HFFc6 (cell line): Measurements from ENCODE around the gene EPHX1. TPM values are rescaled to one million over a fixed set of nuclear protein-coding genes. Genes with fewer than 3 reads are reported as not detected.

Experiments
- DNase-seq: peaks from one replicate; pipeline ENCODE4 v3.0.0-alpha.2; 2018
- H3K27ac Mint-ChIP-seq: 2 replicates; pipeline ENCODE4 v1.8.0; 2020; ENCODE audit warnings: mild to moderate bottlenecking, mixed read lengths
- H3K27me3 Mint-ChIP-seq: 2 replicates; pipeline ENCODE4 v1.8.0; 2021; ENCODE audit warnings: mild to moderate bottlenecking, moderate library complexity, mixed read lengths; ENCODE audit not compliant: insufficient read depth
- H3K36me3 Mint-ChIP-seq: 2 replicates; pipeline ENCODE4 v1.8.0; 2021; ENCODE audit warnings: low read depth, mixed read lengths
- H3K4me1 Mint-ChIP-seq: 2 replicates; pipeline ENCODE4 v1.8.0; 2020; ENCODE audit warnings: low read depth, mixed read lengths
- H3K4me3 Mint-ChIP-seq: 2 replicates; pipeline ENCODE4 v1.8.0; 2020; ENCODE audit warnings: mild to moderate bottlenecking, moderate library complexity, mixed read lengths
- H3K9me3 Mint-ChIP-seq: 2 replicates; pipeline ENCODE4 v1.8.0; 2020; ENCODE audit warnings: mild to moderate bottlenecking, mixed read lengths
- CTCF ChIP-seq: fragments of 200-600 bp; sonication (generic); IDR thresholded peaks from 2 replicates; pipeline ENCODE4 v1.5.0; 2021; ENCODE audit warnings: antibody characterized with exemption, mild to moderate bottlenecking
- total RNA-seq, 6 experiments: library from RNA; stranded (reverse); fragmentation: NEBNext Ultra II Directional; extraction: Animal tissue kit (Norgen Biotek cat#: 25700); gene quantifications; 2 replicates in 1 of 6; 3 replicates in 5 of 6; pipeline ENCODE4 v1.2.3, GENCODE V29; 2021

Gene EPHX1
- total RNA-seq, 6 experiments from 2014 or later, result 30.3 to 38.7 (median 34.9) TPM

DNA sequence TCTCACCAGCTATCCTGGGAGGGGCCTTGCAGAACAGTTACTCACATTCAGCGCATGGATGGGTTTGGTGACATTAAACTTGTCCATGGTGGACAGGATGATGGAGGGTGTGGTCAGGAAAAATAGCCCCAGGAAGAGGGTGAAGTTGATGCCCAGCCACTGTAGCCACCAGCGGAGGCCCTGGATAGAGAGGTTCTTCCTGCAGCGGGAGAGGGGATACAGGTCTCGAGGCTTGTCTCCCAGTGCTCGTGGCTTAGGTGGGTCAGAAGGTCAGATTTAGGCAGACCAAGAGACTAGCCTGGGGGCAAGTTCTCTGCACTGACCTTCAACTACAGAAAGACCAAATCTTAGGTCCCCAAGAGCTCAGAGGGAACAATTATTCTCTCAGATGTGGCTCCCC, 49.2 kb downstream of the EPHX1 start:
- Mint-ChIP-seq H3K4me1 (peaks cover 8% of the 10 kb centered on the region), H3K36me3 (peaks cover 18% of the 10 kb centered on the region), H3K4me3 (no peak overlapping the region), H3K27me3 (no peaks in the 10 kb centered on the region; the same call in 1 of the 2 replicates), H3K9me3 (no peaks in the 10 kb centered on the region), H3K27ac (no peak overlapping the region)
- no peak for DNase-seq
- no peak for TF ChIP-seq CTCF

DNA sequence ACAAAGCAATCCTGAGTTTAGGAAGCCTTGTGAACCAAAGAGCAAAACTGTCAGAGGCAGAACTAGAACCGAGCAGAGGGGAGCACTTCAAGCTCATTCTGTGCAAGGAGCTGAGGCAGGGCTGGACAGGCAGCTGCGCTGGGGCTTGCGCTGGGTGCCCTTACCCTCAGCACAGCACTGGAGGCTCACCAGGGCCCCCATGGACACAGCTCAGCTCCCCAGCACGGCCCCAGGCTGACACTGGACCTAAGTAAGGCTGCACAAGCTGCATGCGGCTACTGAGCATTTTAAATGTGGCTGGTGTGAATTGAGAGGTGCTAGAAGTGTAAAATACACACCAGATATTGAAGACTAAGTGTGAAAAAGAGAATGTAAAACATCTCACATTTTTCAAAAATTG, 50.2 kb downstream of the EPHX1 start:
- Mint-ChIP-seq H3K36me3 (peaks cover 15% of the 10 kb centered on the region), H3K27me3 (no peaks in the 10 kb centered on the region; the same call in 1 of the 2 replicates), H3K4me3 (no peak overlapping the region), H3K27ac (no peak overlapping the region), H3K4me1 (peaks cover 14% of the 10 kb centered on the region), H3K9me3 (no peaks in the 10 kb centered on the region)
- no peak for DNase-seq
- TF ChIP-seq CTCF, result no peak

GRCh38 chr1:225860876-225861441, 51.0 kb downstream of the EPHX1 start:
- Mint-ChIP-seq H3K27ac (no peak overlapping the region), H3K36me3 (peaks cover 9% of the 10 kb centered on the region; the same call in 1 of the 2 replicates), H3K4me1 (peaks cover 22% of the 10 kb centered on the region), H3K9me3 (no peaks in the 10 kb centered on the region), H3K4me3 (no peak overlapping the region), H3K27me3 (no peaks in the 10 kb centered on the region; the same call in 1 of the 2 replicates)
- no peak for TF ChIP-seq CTCF
- DNase-seq, result no peak

DNA sequence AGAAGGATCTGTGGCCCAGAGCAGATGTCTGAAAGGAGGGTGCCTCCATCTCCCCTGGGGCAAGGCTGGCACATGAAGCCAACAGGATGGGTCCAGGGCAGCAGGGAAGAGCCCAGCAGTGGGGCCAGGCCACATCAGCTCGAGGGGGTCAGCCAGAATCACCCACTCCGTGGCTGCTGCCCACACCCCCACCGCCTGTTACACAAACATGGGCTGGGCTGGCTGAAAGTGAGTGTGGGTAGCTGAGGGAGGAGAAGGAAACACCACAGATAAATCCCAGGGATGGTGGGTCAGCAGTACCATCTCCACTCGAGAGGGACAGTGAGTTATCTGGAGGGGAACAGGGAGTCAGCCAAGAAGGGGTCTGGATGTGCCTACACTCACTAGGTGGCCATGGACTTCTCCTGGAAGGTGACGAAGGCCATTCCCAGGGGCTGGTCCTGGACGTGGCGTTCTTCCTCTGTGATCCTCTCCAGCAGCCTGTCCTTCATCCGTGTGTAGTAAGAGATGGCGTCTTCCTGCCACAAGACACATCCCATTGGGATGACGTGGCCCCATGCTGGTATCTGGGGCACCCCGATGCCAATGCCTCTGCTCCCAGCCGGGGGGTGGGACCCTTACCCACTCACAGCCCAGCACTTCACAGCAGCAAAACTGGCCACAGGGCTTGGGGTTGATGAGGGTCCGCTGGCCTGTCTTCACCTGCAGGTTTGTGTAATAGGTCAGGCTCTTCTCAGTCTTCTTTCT, 52.1 kb downstream of the EPHX1 start:
- no peak for TF ChIP-seq CTCF
- Mint-ChIP-seq H3K36me3 (peaks cover 11% of the 10 kb centered on the region), H3K4me1 (peaks cover 32% of the 10 kb centered on the region), H3K27me3 (no peaks in the 10 kb centered on the region; the same call in 1 of the 2 replicates), H3K9me3 (no peaks in the 10 kb centered on the region), H3K4me3 (no peak overlapping the region), H3K27ac (no peak overlapping the region)
- DNase-seq, result no peak

DNA sequence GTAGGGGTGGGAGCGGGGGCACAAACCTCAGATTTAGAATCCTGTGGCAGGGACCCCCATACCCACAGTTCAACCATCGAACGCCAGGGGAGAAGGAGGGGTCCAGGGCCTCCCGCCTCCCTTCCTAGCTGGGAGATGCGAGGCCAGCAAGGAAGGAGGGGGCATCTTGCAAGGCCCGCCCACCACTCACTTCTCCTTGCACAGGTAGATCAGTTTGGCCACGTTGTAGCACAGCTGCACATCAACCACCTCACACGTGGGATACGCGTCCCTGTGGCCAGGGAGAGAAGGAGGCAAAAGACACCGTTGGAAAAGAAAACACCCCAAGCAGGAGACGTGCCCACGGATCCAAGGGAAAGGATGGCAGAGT, 52.6 kb downstream of the EPHX1 start:
- Mint-ChIP-seq H3K4me3 (no peak overlapping the region), H3K9me3 (no peaks in the 10 kb centered on the region), H3K4me1 (peaks cover 35% of the 10 kb centered on the region), H3K27ac (no peak overlapping the region), H3K27me3 (no peaks in the 10 kb centered on the region; the same call in 1 of the 2 replicates), H3K36me3 (peaks cover 14% of the 10 kb centered on the region)
- no peak for DNase-seq
- no peak for TF ChIP-seq CTCF
